Ovary (tissue), 3 donors: ENCODE results near the gene ZNF430.

Experiments
- CTCF ChIP-seq, 3 donors: fragments of 450-650 bp in 2 of 3; fragments of 200-600 bp in 1 of 3; IDR thresholded peaks; one replicate each; pipeline versions ENCODE4 v1.5.1 to v1.8.0; 2016 to 2022; ENCODE audit warnings: antibody characterized with exemption in 3 of 3, mild to moderate bottlenecking in 1 of 3
- POLR2A ChIP-seq: fragments of 450-650 bp; IDR thresholded peaks from one replicate; pipeline ENCODE4 v1.6.1; 2017; ENCODE audit warnings: antibody characterized with exemption, mild to moderate bottlenecking, moderate library complexity
- donor health status: DM: no; HTN: no; CAD: no.

- TF ChIP-seq CTCF (IDR thresholded peaks at IDR 0.05), result no peak
- TF ChIP-seq POLR2A, result peak; percentile 25
These were observed 61.8 kb downstream of the ZNF430 start, which contains the start of gene ZNF714 for GRCh38 chr19:21082011-21082975.
